Transverse colon (tissue), 3 donors: ENCODE data around the gene BDKRB1.

Source experiments
- EP300 ChIP-seq: sonication (generic); formaldehyde crosslinking; IDR thresholded peaks from one replicate; pipeline ENCODE4 v1.6.1; 2017; ENCODE audit warnings: antibody characterized with exemption, low read depth
- POLR2A ChIP-seq: fragments of 450-650 bp; IDR thresholded peaks from one replicate; pipeline ENCODE4 v1.6.1; 2016; ENCODE audit warnings: antibody characterized with exemption, mild to moderate bottlenecking, moderate library complexity
- TF ChIP-seq, protein P1 (sequence below), 5 experiments: fragments of 200-600 bp in 3 of 5; fragments of 450-650 bp in 2 of 5; sonication (generic) in 3 of 5; IDR thresholded peaks; 1 replicate in 2 of 5; 2 replicates in 3 of 5; pipeline ENCODE4 v1.5.1; 2016 to 2017; ENCODE audit warnings: antibody characterized with exemption in 5 of 5, inconsistent platforms in 3 of 5, mild to moderate bottlenecking in 2 of 5, moderate library complexity in 1 of 5

DNA sequence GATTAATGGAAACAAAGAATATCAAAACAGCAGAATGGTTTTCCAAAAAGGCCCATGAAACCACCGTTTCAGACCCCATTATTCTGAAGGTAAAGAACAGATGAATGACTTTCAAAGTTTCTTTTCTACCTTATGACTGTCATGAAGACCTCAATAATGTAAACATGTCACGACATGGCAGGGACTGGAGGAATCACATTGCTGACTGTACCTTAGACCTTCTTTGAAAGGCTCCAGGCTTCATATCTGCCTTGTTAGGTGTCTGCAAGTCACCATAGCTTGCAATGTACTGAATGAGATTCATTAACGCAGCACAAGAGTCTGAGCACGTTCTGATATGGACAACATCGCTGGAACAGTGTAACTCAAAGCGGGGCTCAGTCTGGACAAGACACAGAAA lies 54.9 kb downstream of the BDKRB1 start:
- TF ChIP-seq, protein P1, sequence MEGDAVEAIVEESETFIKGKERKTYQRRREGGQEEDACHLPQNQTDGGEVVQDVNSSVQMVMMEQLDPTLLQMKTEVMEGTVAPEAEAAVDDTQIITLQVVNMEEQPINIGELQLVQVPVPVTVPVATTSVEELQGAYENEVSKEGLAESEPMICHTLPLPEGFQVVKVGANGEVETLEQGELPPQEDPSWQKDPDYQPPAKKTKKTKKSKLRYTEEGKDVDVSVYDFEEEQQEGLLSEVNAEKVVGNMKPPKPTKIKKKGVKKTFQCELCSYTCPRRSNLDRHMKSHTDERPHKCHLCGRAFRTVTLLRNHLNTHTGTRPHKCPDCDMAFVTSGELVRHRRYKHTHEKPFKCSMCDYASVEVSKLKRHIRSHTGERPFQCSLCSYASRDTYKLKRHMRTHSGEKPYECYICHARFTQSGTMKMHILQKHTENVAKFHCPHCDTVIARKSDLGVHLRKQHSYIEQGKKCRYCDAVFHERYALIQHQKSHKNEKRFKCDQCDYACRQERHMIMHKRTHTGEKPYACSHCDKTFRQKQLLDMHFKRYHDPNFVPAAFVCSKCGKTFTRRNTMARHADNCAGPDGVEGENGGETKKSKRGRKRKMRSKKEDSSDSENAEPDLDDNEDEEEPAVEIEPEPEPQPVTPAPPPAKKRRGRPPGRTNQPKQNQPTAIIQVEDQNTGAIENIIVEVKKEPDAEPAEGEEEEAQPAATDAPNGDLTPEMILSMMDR (IDR thresholded peaks at IDR 0.05) = no peak
- no peak for TF ChIP-seq EP300
- no peak for TF ChIP-seq POLR2A
